Epithelial cell of prostate (primary cell): ENCODE measurements around the gene HES5.
"Not testable (repeated sequence)": the region's sequence is repeated elsewhere in the genome, so short reads cannot be mapped to it uniquely, and the experiment has no call there.

Experiments used
- DNase-seq: peaks from one replicate; pipeline ENCODE4 v3.0.0-alpha.2; 2011; ENCODE audit warnings: low read depth, low spot score
- H3K27ac ChIP-seq: fragments of 450-650 bp; 2 replicates; pipeline ENCODE4 v1.5.1; 2017; ENCODE audit warnings: mild to moderate bottlenecking

Gene HES5

GRCh38 chr1:2561898-2562895, 32.1 kb upstream of the HES5 start:
- H3K27ac ChIP-seq: no peak overlapping the region
- DNase-seq: no peak

DNA sequence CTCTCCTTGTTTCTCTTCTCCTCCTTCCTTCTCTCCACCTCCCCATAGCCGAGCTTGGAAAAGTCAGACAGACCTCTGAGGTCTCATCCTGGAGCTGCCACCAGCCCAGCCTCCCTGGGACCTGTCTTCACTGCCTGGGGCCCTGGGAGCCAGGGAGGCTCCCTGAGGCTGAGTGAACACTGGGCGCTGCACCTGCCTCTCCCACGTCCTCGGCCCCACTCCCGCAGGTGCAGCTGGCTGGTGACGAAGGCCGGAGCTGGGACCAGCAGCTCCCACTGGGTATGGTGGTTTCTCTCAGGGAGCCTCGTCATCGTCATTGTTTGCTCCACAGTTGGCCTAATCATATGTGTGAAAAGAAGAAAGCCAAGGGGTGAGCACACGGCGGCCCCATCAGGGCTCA, 31.4 kb upstream of the HES5 start:
- H3K27ac ChIP-seq: no peak overlapping the region
- no peak for DNase-seq

GRCh38 chr1:2560299-2561073, 30.4 kb upstream of the HES5 start:
- DNase-seq: no peak
- H3K27ac ChIP-seq: no peak overlapping the region

- no peak for DNase-seq
Measured at GRCh38 chr1:2559509-2560298, 29.6 kb upstream of the HES5 start.

DNA sequence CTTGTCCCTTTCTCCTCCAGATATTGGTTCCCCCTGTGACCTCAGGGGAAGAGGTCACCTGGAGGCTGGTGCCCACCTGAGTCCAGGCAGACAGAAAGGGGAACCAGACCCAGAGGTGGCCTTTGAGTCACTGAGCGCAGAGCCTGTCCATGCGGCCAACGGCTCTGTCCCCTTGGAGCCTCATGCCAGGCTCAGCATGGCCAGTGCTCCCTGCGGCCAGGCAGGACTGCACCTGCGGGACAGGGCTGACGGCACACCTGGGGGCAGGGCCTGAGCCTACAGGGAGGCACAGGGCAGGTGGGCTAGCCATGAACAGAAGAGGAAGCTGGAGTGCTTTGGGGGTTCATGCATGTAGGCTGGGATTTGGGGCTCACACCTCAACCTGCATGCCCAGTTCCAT, 28.8 kb upstream of the HES5 start:
- DNase-seq: no peak
- no peak overlapping the region for H3K27ac ChIP-seq

More at GRCh38 chr1:2559509-2560298, 29.6 kb upstream of the HES5 start:
- no peak overlapping the region for H3K27ac ChIP-seq

DNA sequence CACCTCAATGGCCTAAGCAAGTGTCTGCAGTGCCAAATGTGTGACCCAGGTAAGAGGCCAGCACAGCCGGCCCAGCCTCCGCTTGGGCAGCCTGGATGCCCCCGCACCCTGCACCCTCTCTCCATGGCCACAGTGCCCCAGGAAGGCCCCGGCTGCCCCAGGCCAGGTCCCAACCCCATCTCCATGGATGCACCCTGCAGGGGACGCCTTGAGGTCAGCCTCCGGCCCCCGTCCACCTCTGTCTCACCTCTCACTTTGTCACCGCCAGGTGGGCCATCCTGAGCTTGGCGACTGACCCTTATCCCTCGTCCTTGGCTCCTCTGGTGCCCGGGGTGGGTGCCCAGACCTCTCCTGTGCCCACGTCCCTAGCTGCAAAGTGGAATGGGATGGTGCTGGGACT, 28.4 kb upstream of the HES5 start:
- no peak for DNase-seq
- no peak overlapping the region for H3K27ac ChIP-seq

- H3K27ac ChIP-seq: no peak overlapping the region
- no peak for DNase-seq
Measured at GRCh38 chr1:2557482-2558400, 27.7 kb upstream of the HES5 start.

DNA sequence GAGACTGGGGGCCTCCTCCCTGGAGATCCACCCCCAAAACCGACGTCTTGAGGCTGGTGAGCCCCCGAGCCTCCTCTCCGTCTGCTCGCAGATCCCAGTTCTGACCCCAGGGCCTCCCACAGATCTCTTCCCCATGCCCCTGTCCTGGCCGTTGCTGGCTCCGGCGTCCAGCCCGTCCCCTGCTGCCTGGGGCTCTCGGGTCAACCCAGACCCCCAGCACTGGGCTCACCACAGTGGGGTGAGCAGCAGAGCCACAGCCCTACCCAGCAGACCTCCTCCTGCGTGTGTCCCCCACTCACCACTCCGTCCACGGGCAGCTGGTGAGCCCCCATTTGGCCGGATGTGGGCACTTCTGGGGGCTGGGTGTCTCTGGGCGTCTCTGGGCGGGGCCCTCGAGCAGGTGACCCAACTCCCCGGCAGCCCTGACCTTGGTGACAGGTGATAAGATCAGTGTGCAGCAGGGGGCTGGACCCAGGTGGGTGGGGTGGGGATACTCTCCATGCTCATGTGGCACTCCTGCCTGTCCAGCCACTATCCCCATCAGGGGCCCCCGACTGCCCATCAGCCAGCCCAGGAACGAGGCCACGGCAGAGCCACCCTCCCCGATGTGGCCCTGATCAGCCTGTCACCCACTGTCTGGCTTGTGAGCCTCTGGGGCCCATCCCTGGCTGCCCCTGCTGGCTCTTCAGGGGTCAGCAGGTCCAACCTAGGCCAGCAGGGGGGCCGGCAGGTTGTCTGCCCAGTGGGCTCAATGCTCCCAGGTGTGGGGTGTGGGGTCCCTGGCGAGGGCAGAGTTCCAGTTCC, 26.8 kb upstream of the HES5 start:
- no peak for DNase-seq

GRCh38 chr1:2556277-2556677, 26.2 kb upstream of the HES5 start, which contains the start of gene TNFRSF14:
Gene TNFRSF14 (plus strand): TSS chr1:2556371. CDS start chr1:2556665, 294 bp downstream.
- peak within 1 kb of the TSS; percentile 52 for H3K27ac ChIP-seq
- DNase-seq: no peak

More for the DNA sequence above, 26.8 kb upstream of the HES5 start:
- H3K27ac ChIP-seq: peak overlapping the region; percentile 52

DNA sequence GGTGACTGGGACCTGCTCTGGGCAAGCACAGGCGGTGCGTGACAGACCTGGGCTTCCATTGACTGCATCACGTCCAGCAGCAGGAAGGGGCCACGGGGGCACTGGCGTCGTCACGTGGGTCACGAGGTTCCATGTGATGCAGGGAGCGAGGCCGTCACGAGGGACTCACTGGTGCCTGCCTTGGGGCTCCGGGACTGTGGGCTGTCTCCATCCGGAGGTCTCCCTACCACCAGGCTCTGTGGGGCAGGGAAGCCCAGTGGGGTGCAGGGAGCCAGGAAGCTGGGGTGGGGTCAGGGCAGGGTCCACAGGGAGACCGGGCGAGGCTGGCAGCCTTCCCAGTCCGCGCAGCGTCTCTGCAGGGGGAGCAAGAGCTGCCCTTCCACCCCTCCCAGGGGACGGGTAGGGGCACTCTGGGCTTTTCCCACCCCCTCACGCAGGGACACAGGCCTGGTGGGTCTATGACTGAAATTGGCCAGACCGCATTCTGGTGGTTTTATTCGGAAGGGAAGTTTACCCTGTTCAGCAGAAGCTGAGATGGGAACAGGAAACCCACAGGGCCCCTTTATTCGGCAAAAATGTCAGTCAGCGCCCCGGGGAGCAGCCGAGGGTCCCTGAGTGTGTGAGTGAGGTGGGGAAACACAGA, 25.7 kb upstream of the HES5 start:
- H3K27ac ChIP-seq: peak overlapping the region; percentile 52
- no peak for DNase-seq

GRCh38 chr1:2554621-2555387, 24.7 kb upstream of the HES5 start:
- DNase-seq: no peak
- H3K27ac ChIP-seq: no peak overlapping the region

DNA sequence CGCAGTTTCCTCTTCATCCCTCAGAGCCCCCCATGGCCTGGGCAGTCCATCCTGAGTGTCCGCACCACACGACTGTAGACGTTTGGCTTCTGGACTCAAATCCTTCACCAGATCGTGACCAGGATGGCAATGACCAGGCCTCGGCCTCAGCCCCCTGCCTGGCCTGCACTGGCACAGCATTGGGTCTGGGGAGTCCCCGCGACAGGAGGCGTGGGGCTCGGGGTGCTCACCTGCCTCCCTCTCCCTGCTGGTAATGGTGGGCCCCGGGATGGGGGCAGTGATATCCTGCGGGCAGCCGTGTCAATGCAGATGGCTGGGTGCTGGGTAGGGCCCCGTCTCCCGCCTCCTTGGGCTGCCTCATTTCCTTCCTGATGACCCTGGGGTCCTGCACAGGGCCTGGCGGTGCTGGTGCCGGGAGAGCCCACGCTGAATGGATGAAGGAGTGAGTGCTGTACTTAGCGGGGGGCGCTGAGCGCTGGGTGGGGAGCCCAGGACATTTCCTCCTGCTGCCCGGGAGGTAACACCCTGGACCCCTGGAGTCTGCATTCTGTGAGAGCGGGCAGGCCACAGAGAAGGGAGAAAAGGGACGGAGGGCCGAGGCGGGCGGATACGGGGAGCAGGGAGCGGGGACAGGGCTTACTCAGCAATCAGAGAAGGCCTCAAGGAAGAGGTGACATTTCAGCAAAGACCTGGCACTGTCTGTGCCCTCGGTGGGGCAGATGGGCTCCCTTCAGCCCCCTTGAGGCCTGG, 24.0 kb upstream of the HES5 start:
- no peak overlapping the region for H3K27ac ChIP-seq
- no peak for DNase-seq

- H3K27ac ChIP-seq, DNase-seq: not testable (repeated sequence)
Measured at GRCh38 chr1:2553076-2553475, 23.0 kb upstream of the HES5 start.

DNA sequence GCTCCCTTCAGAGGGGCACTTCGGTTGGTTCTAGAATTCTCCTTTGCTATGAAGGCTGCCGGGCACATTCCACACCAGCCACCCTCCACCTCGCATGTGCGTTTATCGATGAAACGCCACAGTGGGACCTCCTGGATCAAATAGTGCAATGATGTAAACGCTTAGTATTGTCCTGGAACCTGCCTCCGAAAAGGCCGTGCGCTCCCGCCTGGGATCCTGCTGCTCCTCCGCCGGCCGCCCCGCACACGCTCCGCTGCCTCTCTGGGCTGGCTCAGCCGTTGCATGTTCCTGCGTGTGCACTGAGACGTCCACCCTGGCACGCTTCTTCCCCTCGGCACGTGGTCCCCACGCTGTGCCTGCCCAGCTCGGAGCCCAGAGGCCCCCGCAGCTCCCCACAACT, 22.1 kb upstream of the HES5 start:
- H3K27ac ChIP-seq: no peak overlapping the region

GRCh38 chr1:2551544-2551943, 21.5 kb upstream of the HES5 start:
- not testable (repeated sequence) for DNase-seq, H3K27ac ChIP-seq

More for the DNA sequence above, 22.1 kb upstream of the HES5 start:
- no peak for DNase-seq

GRCh38 chr1:2550309-2550861, 20.3 kb upstream of the HES5 start:
- H3K27ac ChIP-seq, DNase-seq: not testable (repeated sequence)
